ENCODE results near the gene ITGBL1. TPM values are rescaled to one million over a fixed set of nuclear protein-coding genes. Genes with fewer than 3 reads are reported as not detected.

Gene ITGBL1
- polyA plus RNA-seq, 3 donors, result not detected

DNA sequence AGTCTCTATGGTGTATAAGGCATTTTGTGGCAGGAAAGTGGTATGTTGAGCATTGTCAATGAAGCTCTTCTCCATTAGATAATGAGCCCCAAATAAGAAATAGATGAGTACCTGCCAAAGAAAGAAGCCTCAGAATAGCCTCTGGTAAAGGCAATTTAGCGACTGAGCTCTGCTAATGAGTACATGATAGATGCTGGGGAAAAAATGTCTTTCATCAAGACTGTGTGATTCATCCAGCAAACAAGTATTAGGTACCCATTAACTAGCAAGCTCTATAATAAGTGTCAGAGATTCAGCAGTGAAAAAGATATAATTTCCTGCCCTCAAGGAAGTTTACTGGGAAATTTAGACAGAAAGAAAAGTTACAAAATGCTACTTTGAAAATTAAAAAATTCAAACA, 294.6 kb downstream of the ITGBL1 start:
- no peaks in the 10 kb centered on the region for H3K36me3 ChIP-seq (replicated peaks in 1 of 2; ENCODE audit: control insufficient read depth in 1 of 2, insufficient read depth in 2 of 2, low read length in 2 of 2)
- intact Hi-C loops (cut with micrococcal nuclease), result no loop called here
- no peak overlapping the region for H3K27ac ChIP-seq (ENCODE audit: low read depth in 1 of 2, low read length in 2 of 2)
- peaks cover 0 to 2% (median 0%) of the 10 kb centered on the region in 7 donors for H3K9me3 Mint-ChIP-seq
- TF ChIP-seq CTCF (IDR thresholded peaks at IDR 0.05), result no peak
- no peaks in the 10 kb centered on the region for H3K36me3 Mint-ChIP-seq
- no peaks in the 10 kb centered on the region for H3K27me3 ChIP-seq (ENCODE audit: control insufficient read depth in 2 of 2, insufficient read depth in 2 of 2, low read length in 2 of 2)
- H3K4me3 ChIP-seq (replicated peaks in 1 of 3; ENCODE audit: low read depth in 2 of 3, low read length in 3 of 3), result no peak overlapping the region
- no peaks in the 10 kb centered on the region for H3K4me1 ChIP-seq (ENCODE audit: control insufficient read depth in 1 of 2, insufficient read depth in 2 of 2, low read length in 2 of 2)
- no peak overlapping the region for H2AFZ ChIP-seq (ENCODE audit: insufficient read depth, low read depth, low read length, poor library complexity, severe bottlenecking)
- H3K4me2 ChIP-seq (replicated peaks; ENCODE audit: extremely low read depth, low read length, poor library complexity, severe bottlenecking), result no peak overlapping the region
- H3K4me3 Mint-ChIP-seq, result no peak overlapping the region
- H3K79me2 ChIP-seq (ENCODE audit: insufficient read depth, low read length), result no peaks in the 10 kb centered on the region
- H3K9me3 ChIP-seq (replicated peaks in 1 of 2; ENCODE audit: control insufficient read depth in 1 of 2, insufficient read depth in 1 of 2, low read length in 2 of 2), result no peaks in the 10 kb centered on the region
- no peak for DNase-seq
- no peak overlapping the region for H3K9ac ChIP-seq (ENCODE audit: insufficient read depth, low read length, poor library complexity, severe bottlenecking)
- H4K20me1 ChIP-seq (ENCODE audit: insufficient read depth, low read length), result no peaks in the 10 kb centered on the region
- no peak overlapping the region for H3K27ac Mint-ChIP-seq
- no peaks in the 10 kb centered on the region for H3K27me3 Mint-ChIP-seq (ENCODE audit: low read depth in 3 of 3)
- no CpG with 5 or more reads among the region's 1 CpG for WGBS (ENCODE audit: insufficient coverage)
- peaks cover 5% of the 10 kb centered on the region for H3K4me1 Mint-ChIP-seq

- Mint-ChIP-seq H3K27ac (no peak overlapping the region), H3K36me3 (no peaks in the 10 kb centered on the region), H3K9me3 (peaks cover 0 to 2% (median 0%) of the 10 kb centered on the region in 7 donors), H3K4me1 (peaks cover 5% of the 10 kb centered on the region), H3K27me3 (ENCODE audit: low read depth in 3 of 3) (peaks cover 0 to 2% (median 0%) of the 10 kb centered on the region in 3 donors), H3K4me3 (no peak overlapping the region)
- intact Hi-C loops (cut with micrococcal nuclease), result no loop called here
- no CpG with 5 or more reads among the region's 1 CpG for WGBS (ENCODE audit: insufficient coverage)
- H2AFZ ChIP-seq (ENCODE audit: insufficient read depth, low read depth, low read length, poor library complexity, severe bottlenecking), result no peak overlapping the region
- H3K79me2 ChIP-seq (ENCODE audit: insufficient read depth, low read length), result no peaks in the 10 kb centered on the region
- H3K27me3 ChIP-seq (ENCODE audit: control insufficient read depth in 2 of 2, insufficient read depth in 2 of 2, low read length in 2 of 2), result no peaks in the 10 kb centered on the region
- H3K4me1 ChIP-seq (ENCODE audit: control insufficient read depth in 1 of 2, insufficient read depth in 2 of 2, low read length in 2 of 2), result no peaks in the 10 kb centered on the region
- no peaks in the 10 kb centered on the region for H4K20me1 ChIP-seq (ENCODE audit: insufficient read depth, low read length)
- no peaks in the 10 kb centered on the region for H3K9me3 ChIP-seq (replicated peaks in 1 of 2; ENCODE audit: control insufficient read depth in 1 of 2, insufficient read depth in 1 of 2, low read length in 2 of 2)
- H3K4me2 ChIP-seq (replicated peaks; ENCODE audit: extremely low read depth, low read length, poor library complexity, severe bottlenecking), result no peak overlapping the region
- H3K9ac ChIP-seq (ENCODE audit: insufficient read depth, low read length, poor library complexity, severe bottlenecking), result no peak overlapping the region
- no peak overlapping the region for H3K4me3 ChIP-seq (replicated peaks in 1 of 3; ENCODE audit: low read depth in 2 of 3, low read length in 3 of 3)
- DNase-seq, result no peak
- H3K36me3 ChIP-seq (replicated peaks in 1 of 2; ENCODE audit: control insufficient read depth in 1 of 2, insufficient read depth in 2 of 2, low read length in 2 of 2), result no peaks in the 10 kb centered on the region
- H3K27ac ChIP-seq (ENCODE audit: low read depth in 1 of 2, low read length in 2 of 2), result no peak overlapping the region
- TF ChIP-seq CTCF (IDR thresholded peaks at IDR 0.05), result no peak
Observed at GRCh38 chr13:101749584-101749983, 297.1 kb downstream of the ITGBL1 start.

Measured in CD14-positive monocyte (primary cell).